ENCODE measurements around the gene CLEC16A. TPM values are rescaled to one million over a fixed set of nuclear protein-coding genes. Genes with fewer than 3 reads are reported as not detected.

CLEC16A gene
- polyA plus RNA-seq, 1 experiment, result 11.9 TPM

DNA sequence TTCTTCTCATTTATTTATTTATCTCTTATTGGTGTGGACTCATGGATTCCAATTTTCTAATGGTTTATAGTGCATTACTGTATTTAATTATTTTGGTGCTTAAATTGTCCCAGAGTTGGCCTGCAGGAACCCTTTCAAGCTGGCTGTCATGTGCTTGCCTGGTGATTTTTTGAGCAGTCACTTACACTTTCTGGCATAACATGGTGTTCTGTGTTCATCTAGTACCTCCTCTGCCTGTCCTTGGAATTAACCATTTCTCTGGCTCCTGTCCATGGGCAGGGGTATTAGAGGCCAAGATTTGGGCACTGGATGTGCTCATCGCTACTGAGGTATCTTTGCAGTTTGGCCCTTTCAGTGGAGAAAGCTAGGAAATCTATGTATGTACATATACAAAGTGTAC is 67.0 kb downstream of the CLEC16A start:
- no peaks in the 10 kb centered on the region for H3K27me3 ChIP-seq (ENCODE audit: control insufficient read depth, insufficient read depth, low read length)
- ChIA-PET POLR2A (no interaction called here), CTCF (no interaction called here)
- H3K9me3 ChIP-seq (ENCODE audit: control insufficient read depth, insufficient read depth, low read length), result no peaks in the 10 kb centered on the region
- H3K27ac ChIP-seq (ENCODE audit: low read depth, low read length), result no peak overlapping the region
- no peak for TF ChIP-seq CTCF (IDR thresholded peaks at IDR 0.05; ENCODE audit: low read depth, low read length)
- no peak for DNase-seq (ENCODE audit: low read depth, low spot score)
- H3K4me3 ChIP-seq (ENCODE audit: low read depth, low read length), result no peak overlapping the region

- TF ChIP-seq CTCF (IDR thresholded peaks at IDR 0.05; ENCODE audit: low read depth, low read length), result no peak
- Histone ChIP-seq H3K9me3 (ENCODE audit: control insufficient read depth, insufficient read depth, low read length) (no peaks in the 10 kb centered on the region), H3K27me3 (ENCODE audit: control insufficient read depth, insufficient read depth, low read length) (no peaks in the 10 kb centered on the region), H3K4me3 (ENCODE audit: low read depth, low read length) (no peak overlapping the region), H3K27ac (ENCODE audit: low read depth, low read length) (no peak overlapping the region)
- no peak for DNase-seq (ENCODE audit: low read depth, low spot score)
- CTCF ChIA-PET, result interaction anchor here (0.7 kb wide), 1 partner anchor 243 kb away, joined by 3 read pairs; the partner anchor contains the start of gene SOCS1
- POLR2A ChIA-PET, result interaction anchor here (2.7 kb wide), 1 partner anchor 243 kb away, joined by 9 read pairs; the partner anchor contains the start of gene SOCS1
Measured at GRCh38 chr16:11012841-11013240, 68.5 kb downstream of the CLEC16A start.

DNA sequence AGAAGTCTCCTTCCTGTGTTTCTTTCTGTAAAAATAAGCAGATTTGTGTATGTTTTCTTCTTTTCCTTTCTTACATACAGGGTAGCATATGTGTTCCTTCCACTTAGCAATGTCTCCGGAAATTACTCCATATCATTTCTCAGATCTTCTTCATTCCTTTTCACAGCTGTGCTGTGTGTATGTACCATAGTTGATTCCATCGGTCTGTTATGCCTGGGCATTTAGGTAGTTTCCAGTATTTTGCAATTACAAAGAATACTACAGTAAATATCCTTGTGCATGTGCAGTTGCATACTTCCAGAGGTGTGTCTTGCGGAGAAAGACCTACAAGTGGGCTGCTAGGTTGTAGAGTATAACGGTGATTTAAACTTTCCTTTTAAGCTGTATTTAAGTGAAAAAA is 69.8 kb downstream of the CLEC16A start:
- no peak for TF ChIP-seq CTCF (IDR thresholded peaks at IDR 0.05; ENCODE audit: low read depth, low read length)
- no peaks in the 10 kb centered on the region for H3K9me3 ChIP-seq (ENCODE audit: control insufficient read depth, insufficient read depth, low read length)
- peak; percentile 78 for DNase-seq (ENCODE audit: low read depth, low spot score)
- H3K27me3 ChIP-seq (ENCODE audit: control insufficient read depth, insufficient read depth, low read length), result no peaks in the 10 kb centered on the region
- ChIA-PET POLR2A (interaction anchor here (2.7 kb wide), 1 partner anchor 242 kb away, joined by 9 read pairs; the partner anchor contains the start of gene SOCS1), CTCF (interaction anchor here (0.6 kb wide), 1 partner anchor 119 kb away, joined by 4 read pairs; no protein-coding TSS in a partner anchor)
- peak overlapping the region; percentile 82 for H3K27ac ChIP-seq (ENCODE audit: low read depth, low read length)
- no peak overlapping the region for H3K4me3 ChIP-seq (ENCODE audit: low read depth, low read length)

- DNase-seq (ENCODE audit: low read depth, low spot score), result no peak
- H3K9me3 ChIP-seq (ENCODE audit: control insufficient read depth, insufficient read depth, low read length), result no peaks in the 10 kb centered on the region
- ChIA-PET POLR2A (interaction anchor here (2.7 kb wide), 1 partner anchor 241 kb away, joined by 9 read pairs; the partner anchor contains the start of gene SOCS1), CTCF (interaction anchor here (0.7 kb wide), 1 partner anchor 74 kb away, joined by 7 read pairs; no protein-coding TSS in a partner anchor)
- H3K27me3 ChIP-seq (ENCODE audit: control insufficient read depth, insufficient read depth, low read length), result no peaks in the 10 kb centered on the region
- H3K27ac ChIP-seq (ENCODE audit: low read depth, low read length), result no peak overlapping the region
- TF ChIP-seq CTCF (IDR thresholded peaks at IDR 0.05; ENCODE audit: low read depth, low read length), result no peak
- no peak overlapping the region for H3K4me3 ChIP-seq (ENCODE audit: low read depth, low read length)
Measured at GRCh38 chr16:11015076-11015475, 70.7 kb downstream of the CLEC16A start.

GRCh38 chr16:11015607-11016006 is 71.2 kb downstream of the CLEC16A start:
- no peak for TF ChIP-seq CTCF (IDR thresholded peaks at IDR 0.05; ENCODE audit: low read depth, low read length)
- no peak for DNase-seq (ENCODE audit: low read depth, low spot score)
- Histone ChIP-seq H3K9me3 (ENCODE audit: control insufficient read depth, insufficient read depth, low read length) (no peaks in the 10 kb centered on the region), H3K27ac (ENCODE audit: low read depth, low read length) (no peak overlapping the region), H3K4me3 (ENCODE audit: low read depth, low read length) (no peak overlapping the region), H3K27me3 (ENCODE audit: control insufficient read depth, insufficient read depth, low read length) (no peaks in the 10 kb centered on the region)
- ChIA-PET POLR2A (interaction anchor here (2.7 kb wide), 1 partner anchor 240 kb away, joined by 9 read pairs; the partner anchor contains the start of gene SOCS1), CTCF (no interaction called here)
